H1 (cell line): ENCODE results near the gene RAPH1. TPM values are rescaled to one million over a fixed set of nuclear protein-coding genes. Genes with fewer than 3 reads are reported as not detected.

Source experiments
- CTCF ChIA-PET: fragments of 300-600 bp; sonication (Branson Sonifier 250); formaldehyde crosslinking; loops from one replicate; lab custom pipeline; 2021; ENCODE audit not compliant: partially characterized antibody; lab: Charles Lee
- POLR2A ChIA-PET: fragments of 300-600 bp; sonication (Branson Sonifier 250); formaldehyde crosslinking; loops from one replicate; lab custom pipeline; 2021; ENCODE audit warnings: inconsistent platforms; ENCODE audit not compliant: partially characterized antibody; lab: Charles Lee
- DNase-seq, 2 experiments: peaks; one replicate each; pipeline versions ENCODE4 v3.0.0 to v3.0.0-alpha.2; 2010 to 2022; ENCODE audit warnings: low spot score in 2 of 2, low read depth in 1 of 2, mixed read lengths in 1 of 2
- FAIRE-seq: peaks from 2 replicates; lab custom pipeline; 2011; peaks lifted over from hg19 to GRCh38; lab: Jason Lieb, UNC
- H2AFZ ChIP-seq: 2 replicates; pipeline ENCODE4 v1.8.1; 2012; ENCODE audit warnings: low read length, inconsistent platforms
- H2AK5ac ChIP-seq: 2 replicates; pipeline ENCODE4 v1.6.1; 2013; ENCODE audit warnings: low read depth, low read length
- H2BK120ac ChIP-seq: replicated peaks from 2 replicates; pipeline ENCODE3; 2013; ENCODE audit warnings: low read depth, low read length, inconsistent platforms
- H2BK12ac ChIP-seq: 2 replicates; pipeline ENCODE4 v1.6.1; 2013; ENCODE audit warnings: low read depth, low read length
- H2BK15ac ChIP-seq: 2 replicates; pipeline ENCODE4 v1.6.1; 2013; ENCODE audit warnings: low read length
- H2BK20ac ChIP-seq: 2 replicates; pipeline ENCODE4 v1.6.1; 2013; ENCODE audit warnings: low read length
- H2BK5ac ChIP-seq: 2 replicates; pipeline ENCODE4 v1.6.1; 2013; ENCODE audit warnings: low read depth, low read length
- H3K14ac ChIP-seq: 2 replicates; pipeline ENCODE4 v1.6.1; 2013; ENCODE audit warnings: inconsistent platforms; ENCODE audit not compliant: insufficient read length
- H3K18ac ChIP-seq: 2 replicates; pipeline ENCODE4 v1.6.1; 2013; ENCODE audit warnings: low read length; ENCODE audit errors: extremely low read depth
- H3K23ac ChIP-seq: 2 replicates; pipeline ENCODE4 v1.6.1; 2013; ENCODE audit warnings: inconsistent platforms; ENCODE audit not compliant: insufficient read length
- H3K23me2 ChIP-seq: 2 replicates; pipeline ENCODE4 v1.6.1; 2013; ENCODE audit warnings: low read depth, low read length
- H3K27ac ChIP-seq: 2 replicates; pipeline ENCODE4 v1.6.1; 2011; ENCODE audit warnings: low read depth, low read length, inconsistent platforms
- H3K27me3 ChIP-seq, 4 experiments: replicated peaks in 1 of 4; 1 replicate in 1 of 4; 2 replicates in 3 of 4; pipeline versions ENCODE4 v1.6.1 to v1.8.1; 2011 to 2013; ENCODE audit warnings: low read length in 3 of 4, mild to moderate bottlenecking in 3 of 4, inconsistent platforms in 2 of 4, mixed read lengths in 2 of 4, moderate library complexity in 1 of 4; ENCODE audit not compliant: control insufficient read depth in 3 of 4, insufficient read depth in 3 of 4; ENCODE audit errors: extremely low read depth in 1 of 4
- H3K36me3 ChIP-seq, 4 experiments: 2 replicates each; pipeline versions ENCODE4 v1.6.1 to v1.8.1; 2011 to 2013; ENCODE audit warnings: mild to moderate bottlenecking in 4 of 4, low read length in 3 of 4, moderate library complexity in 2 of 4, control low read depth in 1 of 4, inconsistent platforms in 1 of 4; ENCODE audit not compliant: insufficient read depth in 4 of 4, control insufficient read depth in 2 of 4
- H3K4ac ChIP-seq: replicated peaks from 2 replicates; pipeline ENCODE3; 2013; ENCODE audit warnings: low read length, low read depth, mixed read lengths, inconsistent platforms; ENCODE audit not compliant: insufficient read length
- H3K4me1 ChIP-seq, 4 experiments: replicated peaks in 1 of 4; 1 replicate in 1 of 4; 2 replicates in 3 of 4; pipeline versions ENCODE4 v1.6.1 to v1.8.1; 2011 to 2013; ENCODE audit warnings: low read length in 3 of 4, inconsistent platforms in 2 of 4, mixed read lengths in 1 of 4; ENCODE audit not compliant: insufficient read depth in 4 of 4, control insufficient read depth in 3 of 4
- H3K4me2 ChIP-seq, 2 experiments: 2 replicates each; pipeline versions ENCODE4 v1.6.1 to v1.8.1; 2011 to 2013; ENCODE audit warnings: low read depth in 2 of 2, low read length in 2 of 2, control low read depth in 1 of 2, inconsistent platforms in 1 of 2, mild to moderate bottlenecking in 1 of 2; ENCODE audit not compliant: insufficient read depth in 1 of 2
- H3K4me3 ChIP-seq, 4 experiments: fragments of 200-600, 300-600 bp in 1 of 4; sonication (generic), shearing (Covaris generic), sonication (Bioruptor Twin) in 1 of 4; 2 replicates each; pipeline versions ENCODE4 v1.5.1 to v1.8.1; 2011 to 2016; ENCODE audit warnings: low read length in 4 of 4, low read depth in 3 of 4, control low read depth in 2 of 4, inconsistent platforms in 2 of 4, mild to moderate bottlenecking in 2 of 4, mixed read lengths in 1 of 4, moderate library complexity in 1 of 4; ENCODE audit not compliant: insufficient read depth in 2 of 4; ENCODE audit errors: extremely low read depth in 1 of 4
- H3K56ac ChIP-seq: replicated peaks from 2 replicates; pipeline ENCODE3; 2013; ENCODE audit warnings: low read depth, mild to moderate bottlenecking, mixed read lengths, low read length, inconsistent platforms; ENCODE audit not compliant: insufficient read length
- H3K79me1 ChIP-seq: 2 replicates; pipeline ENCODE4 v1.6.1; 2013; ENCODE audit warnings: low read depth, low read length, control low read depth
- H3K79me2 ChIP-seq, 2 experiments: 2 replicates each; pipeline versions ENCODE4 v1.6.1 to v1.8.1; 2012 to 2013; ENCODE audit warnings: low read length in 2 of 2, mild to moderate bottlenecking in 2 of 2, inconsistent platforms in 1 of 2; ENCODE audit not compliant: insufficient read depth in 2 of 2, control insufficient read depth in 1 of 2
- H3K9ac ChIP-seq, 4 experiments: replicated peaks in 1 of 4; 1 replicate in 1 of 4; 2 replicates in 3 of 4; pipeline versions ENCODE4 v1.6.1 to v1.8.1; 2011 to 2013; ENCODE audit warnings: low read depth in 3 of 4, low read length in 3 of 4, control low read depth in 2 of 4, mild to moderate bottlenecking in 2 of 4, moderate library complexity in 2 of 4, inconsistent platforms in 1 of 4; ENCODE audit errors: extremely low read depth in 1 of 4
- H3K9me3 ChIP-seq, 2 experiments: 2 replicates each; pipeline versions ENCODE4 v1.6.1 to v1.8.1; 2012 to 2013; ENCODE audit warnings: mild to moderate bottlenecking in 2 of 2, moderate library complexity in 2 of 2, control low read depth in 1 of 2, inconsistent platforms in 1 of 2, low read depth in 1 of 2, low read length in 1 of 2, mixed read lengths in 1 of 2; ENCODE audit not compliant: insufficient read depth in 2 of 2
- H4K20me1 ChIP-seq, 2 experiments: replicated peaks in 1 of 2; 2 replicates each; pipeline versions ENCODE3 to v1.8.1; 2011 to 2013; ENCODE audit warnings: inconsistent platforms in 2 of 2, low read length in 2 of 2, mild to moderate bottlenecking in 1 of 2; ENCODE audit not compliant: insufficient read depth in 2 of 2, control insufficient read depth in 1 of 2
- H4K5ac ChIP-seq: 2 replicates; pipeline ENCODE4 v1.6.1; 2013; ENCODE audit warnings: low read length, low read depth, mixed read lengths, inconsistent platforms; ENCODE audit not compliant: insufficient read length
- H4K8ac ChIP-seq: 2 replicates; pipeline ENCODE4 v1.8.0; 2013; ENCODE audit warnings: mild to moderate bottlenecking, moderate library complexity, low read length, inconsistent platforms; ENCODE audit not compliant: insufficient read depth; ENCODE audit errors: extremely low read depth
- H4K91ac ChIP-seq: replicated peaks from 2 replicates; pipeline ENCODE3; 2013; ENCODE audit warnings: low read length, mixed read lengths, inconsistent platforms; ENCODE audit not compliant: insufficient read length
- GTF2F1 ChIP-seq: IDR thresholded peaks from 2 replicates; pipeline ENCODE4 v1.6.1; 2012; ENCODE audit warnings: low read depth, low read length, improper control_type of control experiment, borderline replicate concordance
- KDM1A ChIP-seq: fragments of 200-600, 300-600 bp; sonication (generic); IDR thresholded peaks from 2 replicates; pipeline ENCODE4 v1.7.1; 2016; ENCODE audit warnings: mild to moderate bottlenecking, low read length, borderline replicate concordance
- WGBS, 2 experiments: shearing (Covaris generic) in 1 of 2; methylation state at CpG; one replicate each; pipeline versions ENCODE4 v1.1.6 to v1.1.7; 2013 to 2015; ENCODE audit warnings: low lambda C conversion rate in 2 of 2, mixed read lengths in 2 of 2, inconsistent platforms in 1 of 2, low coverage in 1 of 2, missing lambda C conversion rate in 1 of 2; ENCODE audit not compliant: insufficient replicate concordance in 2 of 2, insufficient coverage in 1 of 2, insufficient read length in 1 of 2; ENCODE audit errors: extremely low coverage in 1 of 2, missing lambda C conversion rate in 1 of 2; 5-methylcytosine and 5-hydroxymethylcytosine counted together
- polyA plus RNA-seq, 7 experiments: library from polyadenylated mRNA; depleted of rRNA in 3 of 7; stranded (reverse) in 5 of 7; unstranded in 2 of 7; fragments of >200 nt in 5 of 7; fragments of 200-250 nt in 2 of 7; gene quantifications; 1 replicate in 5 of 7; 2 replicates in 1 of 7; 4 replicates in 1 of 7; pipeline versions ENCODE4 v1.2.1 to v1.2.3, GENCODE V29; 2011 to 2013; ENCODE audit warnings: missing spikeins in 2 of 7, mixed read lengths in 2 of 7
- total RNA-seq: library from RNA; stranded (reverse); fragmentation: NEBNext Ultra II Directional; extraction: Animal tissue kit (Norgen Biotek cat#: 25700); gene quantifications from 2 replicates; pipeline ENCODE4 v1.2.1, GENCODE V29; 2021

RAPH1 gene
- total and polyA plus RNA-seq, 2 of the 8 experiments (the other 6 are each of a cell fraction or from before 2014, with no cell fraction given), result 3.8 to 27.4 TPM

GRCh38 chr2:203498161-203498560, 36.9 kb downstream of the RAPH1 start:
- H3K36me3 ChIP-seq, result peaks cover 0 to 8% (median 0%) of the 10 kb centered on the region in 4 experiments; a peak in 2 of 8 replicates
- H3K79me2 ChIP-seq, result peaks cover 0 to 28% of the 10 kb centered on the region in 2 experiments; a peak in 2 of 4 replicates
- H2BK20ac ChIP-seq, result no peak overlapping the region
- no peaks in the 10 kb centered on the region for H3K27me3 ChIP-seq
- H3K27ac ChIP-seq, result no peak overlapping the region
- no peak overlapping the region for H4K8ac ChIP-seq
- no peak overlapping the region for H2BK120ac ChIP-seq
- WGBS, 2 experiments, result 91% methylated on average over 4 of the region's 4 CpGs; no CpG with 5 or more reads in 1 of the 2 experiments
- DNase-seq (no peak), FAIRE-seq (no peak)
- no peak overlapping the region for H2AK5ac ChIP-seq
- no peak overlapping the region for H2BK15ac ChIP-seq
- ChIA-PET CTCF (no interaction called here), POLR2A (no interaction called here)
- no peaks in the 10 kb centered on the region; the same call in 1 of the 2 replicates for H3K79me1 ChIP-seq
- no peaks in the 10 kb centered on the region for H3K23me2 ChIP-seq
- H3K18ac ChIP-seq, result no peak overlapping the region
- no peak overlapping the region for H3K4me3 ChIP-seq
- H2BK5ac ChIP-seq, result no peak overlapping the region
- no peak overlapping the region for H4K91ac ChIP-seq
- no peak overlapping the region for H3K4me2 ChIP-seq
- no peaks in the 10 kb centered on the region for H3K4me1 ChIP-seq
- no peak overlapping the region for H3K23ac ChIP-seq
- no peak overlapping the region for H3K9ac ChIP-seq
- H4K20me1 ChIP-seq, result peaks cover 0 to 2% of the 10 kb centered on the region in 2 experiments
- TF ChIP-seq GTF2F1 (no peak), KDM1A (no peak)
- H3K14ac ChIP-seq, result no peak overlapping the region
- H3K56ac ChIP-seq, result no peak overlapping the region
- H3K4ac ChIP-seq, result no peak overlapping the region
- no peaks in the 10 kb centered on the region for H3K9me3 ChIP-seq
- H2AFZ ChIP-seq, result no peak overlapping the region
- H4K5ac ChIP-seq, result no peak overlapping the region
- no peak overlapping the region for H2BK12ac ChIP-seq
